ENCODE data around the gene RNF144A. TPM values are rescaled to one million over a fixed set of nuclear protein-coding genes. Genes with fewer than 3 reads are reported as not detected.

Gene RNF144A
- total RNA-seq, 1 experiment from 2014 or later, result 13.6 TPM

DNA sequence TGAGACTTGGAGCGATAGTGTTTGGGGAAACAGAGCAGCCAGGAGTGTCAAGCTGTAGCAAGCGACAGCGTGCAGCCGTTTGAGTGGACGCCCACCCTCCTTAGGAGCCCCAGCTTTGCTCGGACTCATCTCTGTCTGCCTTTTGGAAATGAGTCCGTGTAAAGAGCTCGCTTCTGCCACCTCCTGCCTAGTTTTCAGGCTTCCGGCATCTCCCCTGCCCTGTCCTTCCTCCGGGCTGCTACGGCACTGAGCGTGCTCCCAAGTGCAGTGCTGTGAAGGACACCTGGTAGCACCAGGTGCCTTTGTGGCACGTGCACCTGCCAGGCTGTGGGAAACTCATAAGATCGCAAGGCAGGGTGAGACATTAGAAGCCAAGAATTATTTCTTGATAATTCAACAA, 117.1 kb downstream of the RNF144A start:
- TF ChIP-seq, protein P1, sequence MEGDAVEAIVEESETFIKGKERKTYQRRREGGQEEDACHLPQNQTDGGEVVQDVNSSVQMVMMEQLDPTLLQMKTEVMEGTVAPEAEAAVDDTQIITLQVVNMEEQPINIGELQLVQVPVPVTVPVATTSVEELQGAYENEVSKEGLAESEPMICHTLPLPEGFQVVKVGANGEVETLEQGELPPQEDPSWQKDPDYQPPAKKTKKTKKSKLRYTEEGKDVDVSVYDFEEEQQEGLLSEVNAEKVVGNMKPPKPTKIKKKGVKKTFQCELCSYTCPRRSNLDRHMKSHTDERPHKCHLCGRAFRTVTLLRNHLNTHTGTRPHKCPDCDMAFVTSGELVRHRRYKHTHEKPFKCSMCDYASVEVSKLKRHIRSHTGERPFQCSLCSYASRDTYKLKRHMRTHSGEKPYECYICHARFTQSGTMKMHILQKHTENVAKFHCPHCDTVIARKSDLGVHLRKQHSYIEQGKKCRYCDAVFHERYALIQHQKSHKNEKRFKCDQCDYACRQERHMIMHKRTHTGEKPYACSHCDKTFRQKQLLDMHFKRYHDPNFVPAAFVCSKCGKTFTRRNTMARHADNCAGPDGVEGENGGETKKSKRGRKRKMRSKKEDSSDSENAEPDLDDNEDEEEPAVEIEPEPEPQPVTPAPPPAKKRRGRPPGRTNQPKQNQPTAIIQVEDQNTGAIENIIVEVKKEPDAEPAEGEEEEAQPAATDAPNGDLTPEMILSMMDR (conservative IDR thresholded peaks at IDR 0.05; ENCODE audit: low read depth, low read length), result no peak
- TF ChIP-seq EZH2 (IDR thresholded peaks at IDR 0.05; ENCODE audit: borderline replicate concordance, low read depth, low read length, poor library complexity, severe bottlenecking), result no peak
- intact Hi-C loops (cut with micrococcal nuclease; ENCODE audit: unreplicated experiment), result no loop called here
- no peaks in the 10 kb centered on the region for H3K36me3 ChIP-seq (ENCODE audit: insufficient read depth, low read length, poor library complexity, severe bottlenecking)
- ChIA-PET CTCF (interaction anchor here (0.7 kb wide), 1 partner anchor 20 kb away, joined by 3 read pairs; no protein-coding TSS in a partner anchor), POLR2A (ENCODE audit: low non-redundant PET) (no interaction called here)
- no peaks in the 10 kb centered on the region for H3K9me3 ChIP-seq (ENCODE audit: low read depth, low read length, poor library complexity, severe bottlenecking)
- H3K4me1 ChIP-seq (ENCODE audit: insufficient read depth, low read length, poor library complexity, severe bottlenecking), result no peaks in the 10 kb centered on the region
- no peak overlapping the region for H3K27ac ChIP-seq (ENCODE audit: low read depth, low read length, poor library complexity, severe bottlenecking)
- no peaks in the 10 kb centered on the region for H3K27me3 ChIP-seq (replicated peaks; ENCODE audit: insufficient read depth, low read depth, low read length, poor library complexity)
- no peak overlapping the region for H3K4me3 ChIP-seq (ENCODE audit: low read depth, low read length, poor library complexity, severe bottlenecking)
- no peak for DNase-seq (ENCODE audit: low spot score)
- BruUV-seq (replicated peaks), result no TSS peak

DNA sequence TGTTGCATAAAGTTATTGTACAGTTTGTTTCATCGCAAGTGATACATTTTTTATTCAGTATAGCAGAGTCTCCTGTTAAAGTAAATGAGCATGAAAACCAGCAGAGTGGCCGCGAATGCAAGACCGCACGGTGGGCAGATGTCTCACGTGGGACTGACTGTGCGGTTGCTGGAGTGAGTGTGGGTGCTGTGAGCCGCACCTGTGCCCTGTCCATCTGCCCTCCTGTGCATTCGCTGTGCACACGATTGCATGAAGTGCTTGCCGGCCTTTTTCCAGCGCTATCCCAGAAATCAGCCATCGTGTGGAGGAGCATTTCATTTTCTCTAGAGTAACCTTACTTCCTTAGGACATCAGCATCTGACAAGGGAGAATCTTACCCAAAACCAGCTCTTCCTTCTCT, 118.7 kb downstream of the RNF144A start:
- intact Hi-C loops (cut with micrococcal nuclease; ENCODE audit: unreplicated experiment), result no loop called here
- Histone ChIP-seq H3K27me3 (replicated peaks; ENCODE audit: insufficient read depth, low read depth, low read length, poor library complexity) (no peaks in the 10 kb centered on the region), H3K4me1 (ENCODE audit: insufficient read depth, low read length, poor library complexity, severe bottlenecking) (no peaks in the 10 kb centered on the region), H3K36me3 (ENCODE audit: insufficient read depth, low read length, poor library complexity, severe bottlenecking) (no peaks in the 10 kb centered on the region), H3K4me3 (ENCODE audit: low read depth, low read length, poor library complexity, severe bottlenecking) (no peak overlapping the region), H3K9me3 (ENCODE audit: low read depth, low read length, poor library complexity, severe bottlenecking) (no peaks in the 10 kb centered on the region), H3K27ac (ENCODE audit: low read depth, low read length, poor library complexity, severe bottlenecking) (no peak overlapping the region)
- TF ChIP-seq EZH2 (IDR thresholded peaks at IDR 0.05; ENCODE audit: borderline replicate concordance, low read depth, low read length, poor library complexity, severe bottlenecking), result no peak
- TF ChIP-seq, protein P1 (conservative IDR thresholded peaks at IDR 0.05; ENCODE audit: low read depth, low read length), result no peak
- ChIA-PET CTCF (no interaction called here), POLR2A (ENCODE audit: low non-redundant PET) (no interaction called here)
- BruUV-seq (replicated peaks), result no TSS peak
- no peak for DNase-seq (ENCODE audit: low spot score)

DNA sequence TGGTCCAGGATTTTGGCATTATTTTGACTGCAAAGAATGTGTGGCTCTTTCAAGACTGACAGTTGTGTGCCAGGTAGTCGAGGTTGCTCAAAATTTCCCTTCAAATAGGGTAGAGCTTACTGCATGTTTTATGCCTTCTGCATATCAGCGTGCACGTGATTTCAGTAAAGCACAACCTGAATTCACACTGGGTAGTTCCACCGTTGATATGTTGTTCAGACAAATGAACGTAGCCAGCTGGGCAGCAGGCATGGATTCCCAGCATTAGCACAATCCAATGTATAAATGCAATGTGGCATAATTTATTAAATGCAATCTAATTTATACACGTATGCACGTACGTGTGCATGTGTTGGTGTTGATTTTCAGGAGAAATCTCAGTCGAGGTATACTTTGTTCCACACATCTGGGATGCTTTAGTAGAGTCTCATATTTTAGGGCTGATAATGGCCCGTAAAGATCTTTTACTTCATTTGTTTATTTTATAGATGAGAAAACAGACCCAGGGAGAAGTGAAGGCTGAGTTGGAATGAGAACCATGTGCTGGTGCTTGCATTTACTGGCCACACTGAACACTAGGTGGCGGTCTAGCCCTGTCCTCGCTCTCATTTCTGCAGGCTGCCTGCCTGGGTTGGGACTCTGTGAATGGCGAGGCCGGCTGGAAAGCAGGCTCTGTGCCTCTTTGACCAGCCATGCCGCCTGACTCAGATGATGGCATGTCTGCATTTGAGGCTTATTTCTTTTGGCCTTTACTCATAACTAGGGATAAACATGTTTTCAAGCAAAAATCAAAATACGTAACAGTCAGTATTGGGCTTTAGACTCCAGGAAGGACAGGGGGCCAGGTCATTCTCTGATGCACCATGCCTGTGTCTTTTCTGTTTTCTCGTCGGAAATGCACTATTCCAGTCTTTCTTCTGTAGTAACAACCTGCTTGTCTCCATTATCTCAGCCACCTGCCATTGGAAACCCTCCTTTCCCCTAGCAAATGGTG, 120.4 kb downstream of the RNF144A start:
- no TSS peak for BruUV-seq (replicated peaks)
- Histone ChIP-seq H3K36me3 (ENCODE audit: insufficient read depth, low read length, poor library complexity, severe bottlenecking) (no peaks in the 10 kb centered on the region), H3K27me3 (replicated peaks; ENCODE audit: insufficient read depth, low read depth, low read length, poor library complexity) (no peaks in the 10 kb centered on the region), H3K4me1 (ENCODE audit: insufficient read depth, low read length, poor library complexity, severe bottlenecking) (no peaks in the 10 kb centered on the region), H3K27ac (ENCODE audit: low read depth, low read length, poor library complexity, severe bottlenecking) (no peak overlapping the region), H3K9me3 (ENCODE audit: low read depth, low read length, poor library complexity, severe bottlenecking) (no peaks in the 10 kb centered on the region), H3K4me3 (ENCODE audit: low read depth, low read length, poor library complexity, severe bottlenecking) (no peak overlapping the region)
- ChIA-PET CTCF (no interaction called here), POLR2A (ENCODE audit: low non-redundant PET) (no interaction called here)
- intact Hi-C loops (cut with micrococcal nuclease; ENCODE audit: unreplicated experiment), result no loop called here
- no peak for TF ChIP-seq EZH2 (IDR thresholded peaks at IDR 0.05; ENCODE audit: borderline replicate concordance, low read depth, low read length, poor library complexity, severe bottlenecking)
- TF ChIP-seq, protein P1 (conservative IDR thresholded peaks at IDR 0.05; ENCODE audit: low read depth, low read length), result peak; percentile 88
- DNase-seq (ENCODE audit: low spot score), result peak; percentile 72

Data from A673 (cell line).